ENCODE data around the gene ARHGAP22. TPM values are rescaled to one million over a fixed set of nuclear protein-coding genes. Genes with fewer than 3 reads are reported as not detected.

ARHGAP22 gene
- total and polyA plus RNA-seq, 4 donors, result 0.23 to 2.3 (median 0.54) TPM

GRCh38 chr10:48444266-48444665 is 160.6 kb downstream of the ARHGAP22 start (continued):
- TF ChIP-seq, protein P1, sequence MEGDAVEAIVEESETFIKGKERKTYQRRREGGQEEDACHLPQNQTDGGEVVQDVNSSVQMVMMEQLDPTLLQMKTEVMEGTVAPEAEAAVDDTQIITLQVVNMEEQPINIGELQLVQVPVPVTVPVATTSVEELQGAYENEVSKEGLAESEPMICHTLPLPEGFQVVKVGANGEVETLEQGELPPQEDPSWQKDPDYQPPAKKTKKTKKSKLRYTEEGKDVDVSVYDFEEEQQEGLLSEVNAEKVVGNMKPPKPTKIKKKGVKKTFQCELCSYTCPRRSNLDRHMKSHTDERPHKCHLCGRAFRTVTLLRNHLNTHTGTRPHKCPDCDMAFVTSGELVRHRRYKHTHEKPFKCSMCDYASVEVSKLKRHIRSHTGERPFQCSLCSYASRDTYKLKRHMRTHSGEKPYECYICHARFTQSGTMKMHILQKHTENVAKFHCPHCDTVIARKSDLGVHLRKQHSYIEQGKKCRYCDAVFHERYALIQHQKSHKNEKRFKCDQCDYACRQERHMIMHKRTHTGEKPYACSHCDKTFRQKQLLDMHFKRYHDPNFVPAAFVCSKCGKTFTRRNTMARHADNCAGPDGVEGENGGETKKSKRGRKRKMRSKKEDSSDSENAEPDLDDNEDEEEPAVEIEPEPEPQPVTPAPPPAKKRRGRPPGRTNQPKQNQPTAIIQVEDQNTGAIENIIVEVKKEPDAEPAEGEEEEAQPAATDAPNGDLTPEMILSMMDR (IDR thresholded peaks at IDR 0.05; ENCODE audit: low read depth, low read length, missing input control), result peak; percentile 25
- TF ChIP-seq FOXA2 (IDR thresholded peaks at IDR 0.05), result no peak
- TF ChIP-seq, protein P2, sequence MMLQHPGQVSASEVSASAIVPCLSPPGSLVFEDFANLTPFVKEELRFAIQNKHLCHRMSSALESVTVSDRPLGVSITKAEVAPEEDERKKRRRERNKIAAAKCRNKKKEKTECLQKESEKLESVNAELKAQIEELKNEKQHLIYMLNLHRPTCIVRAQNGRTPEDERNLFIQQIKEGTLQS (IDR thresholded peaks at IDR 0.05), result no peak
- TF ChIP-seq, protein P3, sequence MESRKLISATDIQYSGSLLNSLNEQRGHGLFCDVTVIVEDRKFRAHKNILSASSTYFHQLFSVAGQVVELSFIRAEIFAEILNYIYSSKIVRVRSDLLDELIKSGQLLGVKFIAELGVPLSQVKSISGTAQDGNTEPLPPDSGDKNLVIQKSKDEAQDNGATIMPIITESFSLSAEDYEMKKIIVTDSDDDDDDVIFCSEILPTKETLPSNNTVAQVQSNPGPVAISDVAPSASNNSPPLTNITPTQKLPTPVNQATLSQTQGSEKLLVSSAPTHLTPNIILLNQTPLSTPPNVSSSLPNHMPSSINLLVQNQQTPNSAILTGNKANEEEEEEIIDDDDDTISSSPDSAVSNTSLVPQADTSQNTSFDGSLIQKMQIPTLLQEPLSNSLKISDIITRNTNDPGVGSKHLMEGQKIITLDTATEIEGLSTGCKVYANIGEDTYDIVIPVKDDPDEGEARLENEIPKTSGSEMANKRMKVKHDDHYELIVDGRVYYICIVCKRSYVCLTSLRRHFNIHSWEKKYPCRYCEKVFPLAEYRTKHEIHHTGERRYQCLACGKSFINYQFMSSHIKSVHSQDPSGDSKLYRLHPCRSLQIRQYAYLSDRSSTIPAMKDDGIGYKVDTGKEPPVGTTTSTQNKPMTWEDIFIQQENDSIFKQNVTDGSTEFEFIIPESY (IDR thresholded peaks at IDR 0.05), result no peak
- TF ChIP-seq HNF4G (IDR thresholded peaks at IDR 0.05), result no peak

DNA sequence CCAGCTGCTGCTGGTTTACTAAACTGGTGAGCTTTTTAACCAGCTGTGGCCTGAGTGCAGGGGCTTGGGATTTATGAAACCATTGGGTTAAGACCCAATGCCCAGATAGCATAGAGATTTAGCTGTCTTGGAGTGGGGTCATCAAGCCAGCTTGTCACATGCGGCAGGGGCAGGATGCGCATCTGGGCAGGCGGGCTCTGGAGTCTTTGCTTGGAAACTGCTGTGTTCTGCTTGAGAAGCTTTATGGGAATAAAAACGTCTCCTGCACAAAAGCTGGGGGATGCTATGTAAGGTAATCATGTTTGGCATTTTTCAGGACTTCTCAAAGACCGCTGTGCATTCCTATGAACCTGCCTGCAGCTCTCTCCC is 162.1 kb downstream of the ARHGAP22 start:
- no peaks in the 10 kb centered on the region for H3K27me3 ChIP-seq (ENCODE audit: control insufficient read depth in 4 of 4, insufficient read depth in 4 of 4, low read length in 3 of 4)
- TF ChIP-seq HNF4G (IDR thresholded peaks at IDR 0.05) (no peak), FOXA1 (IDR thresholded peaks at IDR 0.05) (no peak)
- 80% methylated on average over 5 of the region's 5 CpGs for WGBS
- H3K27ac ChIP-seq (ENCODE audit: low read depth in 1 of 2, low read length in 2 of 2), result no peak overlapping the region
- no peak overlapping the region for H3K4me3 ChIP-seq (ENCODE audit: low read depth in 1 of 3, low read length in 3 of 3)
- H3K9ac ChIP-seq (ENCODE audit: low read depth in 1 of 2, low read length in 2 of 2), result no peak overlapping the region
- no peaks in the 10 kb centered on the region for H3K9me3 ChIP-seq (ENCODE audit: control insufficient read depth in 4 of 4, low read length in 3 of 4)
- no peak for DNase-seq (ENCODE audit: low spot score)
- H3K36me3 ChIP-seq (ENCODE audit: control insufficient read depth in 4 of 4, insufficient read depth in 3 of 4, low read depth in 1 of 4, low read length in 3 of 4), result no peaks in the 10 kb centered on the region
- H3K4me1 ChIP-seq (ENCODE audit: control insufficient read depth in 4 of 4, insufficient read depth in 4 of 4, low read length in 3 of 4), result peaks cover 0 to 4% (median 0%) of the 10 kb centered on the region in 4 donors

GRCh38 chr10:48442090-48442808 is 162.6 kb downstream of the ARHGAP22 start:
- WGBS, result 89% methylated on average over 11 of the region's 11 CpGs
- Histone ChIP-seq H3K36me3 (ENCODE audit: control insufficient read depth in 4 of 4, insufficient read depth in 3 of 4, low read depth in 1 of 4, low read length in 3 of 4) (no peaks in the 10 kb centered on the region), H3K9ac (ENCODE audit: low read depth in 1 of 2, low read length in 2 of 2) (no peak overlapping the region), H3K9me3 (ENCODE audit: control insufficient read depth in 4 of 4, low read length in 3 of 4) (no peaks in the 10 kb centered on the region), H3K27me3 (ENCODE audit: control insufficient read depth in 4 of 4, insufficient read depth in 4 of 4, low read length in 3 of 4) (no peaks in the 10 kb centered on the region), H3K4me1 (ENCODE audit: control insufficient read depth in 4 of 4, insufficient read depth in 4 of 4, low read length in 3 of 4) (peaks cover 0 to 4% (median 0%) of the 10 kb centered on the region in 4 donors), H3K4me3 (ENCODE audit: low read depth in 1 of 3, low read length in 3 of 3) (no peak overlapping the region), H3K27ac (ENCODE audit: low read depth in 1 of 2, low read length in 2 of 2) (no peak overlapping the region)
- no peak for TF ChIP-seq GABPA (IDR thresholded peaks at IDR 0.05 in 1 of 2, conservative IDR thresholded peaks at IDR 0.05 in 1 of 2)
- TF ChIP-seq YY1 (IDR thresholded peaks at IDR 0.05), result no peak
- no peak for TF ChIP-seq JUND (IDR thresholded peaks at IDR 0.05)
- no peak for TF ChIP-seq MAX (IDR thresholded peaks at IDR 0.05)
- no peak for TF ChIP-seq RAD21 (IDR thresholded peaks at IDR 0.05)
- TF ChIP-seq RXRA (IDR thresholded peaks at IDR 0.05), result no peak
- TF ChIP-seq TAF1 (conservative IDR thresholded peaks at IDR 0.05), result no peak
- no peak for TF ChIP-seq EGR1 (IDR thresholded peaks at IDR 0.05; ENCODE audit: low read depth in 2 of 2)
- TF ChIP-seq, protein P3 (IDR thresholded peaks at IDR 0.05), result no peak
- TF ChIP-seq, protein P2 (IDR thresholded peaks at IDR 0.05), result no peak
- no peak for TF ChIP-seq NR2F2 (IDR thresholded peaks at IDR 0.05)
- no peak for TF ChIP-seq FOXA2 (IDR thresholded peaks at IDR 0.05)
- no peak for TF ChIP-seq SP1 (IDR thresholded peaks at IDR 0.05)
- no peak for TF ChIP-seq HNF4G (IDR thresholded peaks at IDR 0.05)
- no peak for TF ChIP-seq HNF4A (conservative IDR thresholded peaks at IDR 0.05)
- DNase-seq (ENCODE audit: low spot score), result no peak
